GM12878 (cell line): ENCODE results near the gene DTX1. TPM values are rescaled to one million over a fixed set of nuclear protein-coding genes. Genes with fewer than 3 reads are reported as not detected.

Source experiments
- ATAC-seq: fragments of 200-7000 bp; cut with Tn5 transposase; 3 replicates; pipeline ENCODE4 v1.9.1; 2020; ENCODE audit warnings: mild to moderate bottlenecking, moderate library complexity
- BruUV-seq: library from RNA; stranded (reverse); fragments of 400-500 nt; replicated peaks from 2 replicates; lab custom pipeline; 2021; lab: Mats Ljungman, UMichigan
- CTCF ChIA-PET: fragments of 300-600 bp; sonication (Branson Sonifier 250); formaldehyde crosslinking; extraction: SDS; loops from one replicate; lab custom pipeline; 2021; ENCODE audit warnings: inconsistent platforms; lab: Yijun Ruan, JAX
- POLR2A ChIA-PET: fragments of 350-600 bp; formaldehyde crosslinking; extraction: SDS; loops from one replicate; lab custom pipeline; 2021; ENCODE audit warnings: inconsistent platforms; lab: Charles Lee
- RAD21 ChIA-PET: fragments of 300-600 bp; sonication (Branson Sonifier 250); formaldehyde crosslinking; loops from one replicate; lab custom pipeline; 2023; ENCODE audit warnings: antibody characterized with exemption; ENCODE audit not compliant: unreplicated experiment; lab: Charles Lee
- SMC1A ChIA-PET: fragments of 300-600 bp; sonication (Branson Sonifier 250); formaldehyde crosslinking; loops from one replicate; lab custom pipeline; 2023; ENCODE audit not compliant: unreplicated experiment, uncharacterized antibody; lab: Charles Lee
- DNase-seq: peaks from one replicate; pipeline ENCODE4 v3.0.0-alpha.2; 2011; ENCODE audit warnings: low read depth, low spot score
- FAIRE-seq: peaks from 3 replicates; lab custom pipeline; 2011; peaks lifted over from hg19 to GRCh38; lab: Jason Lieb, UNC
- H2AFZ ChIP-seq: 2 replicates; pipeline ENCODE4 v1.6.0; 2011; ENCODE audit warnings: low read depth, low read length, control low read depth; ENCODE audit not compliant: control insufficient read depth
- H3K27ac ChIP-seq: 2 replicates; pipeline ENCODE4 v1.5.1; 2011; ENCODE audit warnings: control low read depth; ENCODE audit not compliant: control insufficient read depth, insufficient read depth
- H3K27me3 ChIP-seq, 2 experiments: replicated peaks in 1 of 2; 2 replicates each; pipeline versions ENCODE4 v1.6.0 to v1.6.1; 2011; ENCODE audit warnings: low read length in 1 of 2; ENCODE audit not compliant: control insufficient read depth in 2 of 2, insufficient read depth in 2 of 2
- H3K36me3 ChIP-seq, 2 experiments: 2 replicates each; pipeline ENCODE4 v1.5.1; 2011; ENCODE audit warnings: low read length in 1 of 2; ENCODE audit not compliant: control insufficient read depth in 2 of 2, insufficient read depth in 2 of 2
- H3K4me1 ChIP-seq: 2 replicates; pipeline ENCODE4 v1.6.1; 2011; ENCODE audit warnings: mild to moderate bottlenecking, low read length, moderate library complexity, mixed read lengths; ENCODE audit not compliant: control insufficient read depth, insufficient read depth
- H3K4me2 ChIP-seq: 2 replicates; pipeline ENCODE4 v1.6.0; 2011; ENCODE audit warnings: control low read depth; ENCODE audit not compliant: control insufficient read depth, insufficient read depth
- H3K4me3 ChIP-seq: fragments of 200-600 bp; sonication (generic); 2 replicates; pipeline ENCODE4 v1.5.1; 2016
- H3K79me2 ChIP-seq: 2 replicates; pipeline ENCODE4 v1.6.0; 2011; ENCODE audit warnings: low read length; ENCODE audit not compliant: control insufficient read depth, insufficient read depth
- H3K9ac ChIP-seq: 2 replicates; pipeline ENCODE4 v1.8.0; 2011; ENCODE audit warnings: low read length, control low read depth, mixed read lengths; ENCODE audit not compliant: control insufficient read depth, insufficient read depth
- H3K9me3 ChIP-seq: replicated peaks from 3 replicates; pipeline ENCODE4 v1.5.1; 2011; ENCODE audit warnings: mild to moderate bottlenecking, low read length; ENCODE audit not compliant: control insufficient read depth, insufficient read depth
- H4K20me1 ChIP-seq: 2 replicates; pipeline ENCODE4 v1.6.0; 2011; ENCODE audit not compliant: control insufficient read depth, insufficient read depth
- EP300 ChIP-seq, 2 experiments: fragments of 150-350 bp in 1 of 2; IDR thresholded peaks; 2 replicates each; pipeline ENCODE4 v1.6.1; 2011 to 2012; ENCODE audit warnings: low read depth in 2 of 2, low read length in 2 of 2, borderline replicate concordance in 1 of 2, improper control_type of control experiment in 1 of 2, inconsistent platforms in 1 of 2; ENCODE audit not compliant: control insufficient read depth in 1 of 2
- RB1 ChIP-seq: fragments of 450-650 bp; formaldehyde crosslinking; IDR thresholded peaks from 2 replicates; pipeline ENCODE4 v1.6.1; 2017; ENCODE audit warnings: mild to moderate bottlenecking, borderline replicate concordance
- WGBS: methylation state at CpG from one replicate; pipeline ENCODE4 v1.1.6; 2016; ENCODE audit warnings: low lambda C conversion rate; ENCODE audit not compliant: insufficient replicate concordance, insufficient coverage; ENCODE audit errors: missing lambda C conversion rate; 5-methylcytosine and 5-hydroxymethylcytosine counted together
- in situ Hi-C: fragments of 300-500 bp; cut with MboI; formaldehyde crosslinking; loops from 9 replicates; pipeline ENCODE4 v1.14.3; 2018; ENCODE audit warnings: mixed read lengths
- intact Hi-C: fragments of 100-400 bp; cut with micrococcal nuclease; formaldehyde crosslinking; loops from one replicate; pipeline ENCODE4 v1.14.2; 2022; ENCODE audit not compliant: unreplicated experiment
- polyA plus RNA-seq, 11 experiments: library from polyadenylated mRNA; depleted of rRNA in 4 of 11; unstranded in 6 of 11; stranded (reverse) in 5 of 11; fragments of >200 nt; fragmentation: Nextera tagmentation in 4 of 11; fragmentation: Illumina TruSeq in 1 of 11; extraction: Ambion mirVana in 4 of 11; extraction: Trizol in 1 of 11; gene quantifications; 1 replicate in 1 of 11; 2 replicates in 10 of 11; pipeline versions ENCODE4 v1.2.1 to v1.2.3, GENCODE V29; 2011 to 2016; ENCODE audit warnings: inconsistent platforms in 2 of 11, missing spikeins in 2 of 11, low read depth in 1 of 11
- total RNA-seq, 4 experiments: library from RNA; depleted of rRNA in 3 of 4; stranded (reverse); fragments of >200 nt in 3 of 4; fragmentation: Illumina TruSeq in 1 of 4; extraction: Trizol in 1 of 4; gene quantifications; 2 replicates each; pipeline versions ENCODE4 v1.2.1 to v1.2.3, GENCODE V29; 2013 to 2021
- TF ChIP-seq, protein P1 (sequence below): fragments of 150-350 bp; IDR thresholded peaks from 2 replicates; pipeline ENCODE4 v1.6.1; 2014; ENCODE audit warnings: mild to moderate bottlenecking, low read depth, low read length
- TF ChIP-seq, protein P2 (sequence below): fragments of 450-650 bp; IDR thresholded peaks from 2 replicates; pipeline ENCODE4 v1.6.1; 2017; ENCODE audit warnings: mild to moderate bottlenecking, moderate library complexity
- TF ChIP-seq, protein P3 (sequence below): IDR thresholded peaks from 2 replicates; pipeline ENCODE4 v1.6.1; 2012; ENCODE audit warnings: improper control_type of control experiment, low read depth, low read length; ENCODE audit not compliant: insufficient replicate concordance
- TF ChIP-seq, protein P4 (sequence below): fragments of 450-650 bp; IDR thresholded peaks from 2 replicates; pipeline ENCODE4 v1.6.1; 2017; ENCODE audit warnings: low read depth, mild to moderate bottlenecking, moderate library complexity

DTX1 gene
- total and polyA plus RNA-seq, 10 of the 15 experiments (the other 5 are each of a cell fraction or from before 2014, with no cell fraction given) = 0.09 to 2.8 (median 0.66) TPM

DNA sequence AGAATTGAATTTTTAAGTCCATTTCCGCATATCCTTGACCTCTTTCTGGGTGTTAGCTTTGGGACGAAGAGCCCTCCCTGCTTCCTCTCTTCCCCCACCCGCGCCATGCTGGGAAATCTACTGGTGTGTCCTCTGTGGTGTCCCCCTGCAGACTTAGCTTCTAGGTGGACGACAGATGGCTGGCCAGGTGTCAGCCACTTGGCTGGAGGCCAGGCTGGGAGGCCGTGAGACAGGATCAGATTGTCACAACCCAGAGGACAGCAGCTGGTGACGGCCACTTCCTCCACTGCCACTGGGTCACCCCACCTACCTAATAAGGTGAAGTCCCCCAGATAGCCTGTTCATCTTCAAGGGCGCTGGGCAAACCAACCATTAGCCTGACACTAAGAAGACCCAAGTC lies 13.3 kb upstream of the DTX1 start:
- intact Hi-C loops = no loop called here
- DNase-seq (no peak), FAIRE-seq (no peak), ATAC-seq (no peak)
- Histone ChIP-seq H2AFZ (no peak overlapping the region), H3K27ac (no peak overlapping the region), H3K4me1 (no peaks in the 10 kb centered on the region), H3K4me2 (no peak overlapping the region), H3K4me3 (no peak overlapping the region), H3K79me2 (no peaks in the 10 kb centered on the region), H3K9me3 (no peaks in the 10 kb centered on the region), H3K36me3 (no peaks in the 10 kb centered on the region), H3K27me3 (no peaks in the 10 kb centered on the region), H3K9ac (no peak overlapping the region), H4K20me1 (no peaks in the 10 kb centered on the region)
- ChIA-PET CTCF (interaction anchor here (0.6 to 1.7 kb wide), 3 partner anchors 49 to 118 kb away, joined by 3 to 6 read pairs (median 4); no protein-coding TSS in a partner anchor), POLR2A (interaction anchor here (1.4 kb wide), 1 partner anchor 135 kb away, joined by 3 read pairs; no protein-coding TSS in a partner anchor), RAD21 (interaction anchor here (1.0 kb wide), 1 partner anchor 50 kb away, joined by 3 read pairs; no protein-coding TSS in a partner anchor), SMC1A (interaction anchor here (1.6 kb wide), 1 partner anchor 66 kb away, joined by 3 read pairs; the partner anchor contains the start of gene OAS2)
- BruUV-seq = no TSS peak
- WGBS = 53% methylated on average over 8 of the region's 8 CpGs
- in situ Hi-C loops = loop anchor here (10.0 kb wide), 1 partner anchor 52 kb away; no protein-coding TSS in a partner anchor
- TF ChIP-seq EP300 (IDR thresholded peaks at IDR 0.05; ENCODE audit: borderline replicate concordance in 1 of 2, control insufficient read depth in 1 of 2, low read depth in 2 of 2, low read length in 2 of 2) (no peak), RB1 (no peak)
- TF ChIP-seq, protein P1, sequence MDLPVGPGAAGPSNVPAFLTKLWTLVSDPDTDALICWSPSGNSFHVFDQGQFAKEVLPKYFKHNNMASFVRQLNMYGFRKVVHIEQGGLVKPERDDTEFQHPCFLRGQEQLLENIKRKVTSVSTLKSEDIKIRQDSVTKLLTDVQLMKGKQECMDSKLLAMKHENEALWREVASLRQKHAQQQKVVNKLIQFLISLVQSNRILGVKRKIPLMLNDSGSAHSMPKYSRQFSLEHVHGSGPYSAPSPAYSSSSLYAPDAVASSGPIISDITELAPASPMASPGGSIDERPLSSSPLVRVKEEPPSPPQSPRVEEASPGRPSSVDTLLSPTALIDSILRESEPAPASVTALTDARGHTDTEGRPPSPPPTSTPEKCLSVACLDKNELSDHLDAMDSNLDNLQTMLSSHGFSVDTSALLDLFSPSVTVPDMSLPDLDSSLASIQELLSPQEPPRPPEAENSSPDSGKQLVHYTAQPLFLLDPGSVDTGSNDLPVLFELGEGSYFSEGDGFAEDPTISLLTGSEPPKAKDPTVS = no peak
- TF ChIP-seq, protein P2, sequence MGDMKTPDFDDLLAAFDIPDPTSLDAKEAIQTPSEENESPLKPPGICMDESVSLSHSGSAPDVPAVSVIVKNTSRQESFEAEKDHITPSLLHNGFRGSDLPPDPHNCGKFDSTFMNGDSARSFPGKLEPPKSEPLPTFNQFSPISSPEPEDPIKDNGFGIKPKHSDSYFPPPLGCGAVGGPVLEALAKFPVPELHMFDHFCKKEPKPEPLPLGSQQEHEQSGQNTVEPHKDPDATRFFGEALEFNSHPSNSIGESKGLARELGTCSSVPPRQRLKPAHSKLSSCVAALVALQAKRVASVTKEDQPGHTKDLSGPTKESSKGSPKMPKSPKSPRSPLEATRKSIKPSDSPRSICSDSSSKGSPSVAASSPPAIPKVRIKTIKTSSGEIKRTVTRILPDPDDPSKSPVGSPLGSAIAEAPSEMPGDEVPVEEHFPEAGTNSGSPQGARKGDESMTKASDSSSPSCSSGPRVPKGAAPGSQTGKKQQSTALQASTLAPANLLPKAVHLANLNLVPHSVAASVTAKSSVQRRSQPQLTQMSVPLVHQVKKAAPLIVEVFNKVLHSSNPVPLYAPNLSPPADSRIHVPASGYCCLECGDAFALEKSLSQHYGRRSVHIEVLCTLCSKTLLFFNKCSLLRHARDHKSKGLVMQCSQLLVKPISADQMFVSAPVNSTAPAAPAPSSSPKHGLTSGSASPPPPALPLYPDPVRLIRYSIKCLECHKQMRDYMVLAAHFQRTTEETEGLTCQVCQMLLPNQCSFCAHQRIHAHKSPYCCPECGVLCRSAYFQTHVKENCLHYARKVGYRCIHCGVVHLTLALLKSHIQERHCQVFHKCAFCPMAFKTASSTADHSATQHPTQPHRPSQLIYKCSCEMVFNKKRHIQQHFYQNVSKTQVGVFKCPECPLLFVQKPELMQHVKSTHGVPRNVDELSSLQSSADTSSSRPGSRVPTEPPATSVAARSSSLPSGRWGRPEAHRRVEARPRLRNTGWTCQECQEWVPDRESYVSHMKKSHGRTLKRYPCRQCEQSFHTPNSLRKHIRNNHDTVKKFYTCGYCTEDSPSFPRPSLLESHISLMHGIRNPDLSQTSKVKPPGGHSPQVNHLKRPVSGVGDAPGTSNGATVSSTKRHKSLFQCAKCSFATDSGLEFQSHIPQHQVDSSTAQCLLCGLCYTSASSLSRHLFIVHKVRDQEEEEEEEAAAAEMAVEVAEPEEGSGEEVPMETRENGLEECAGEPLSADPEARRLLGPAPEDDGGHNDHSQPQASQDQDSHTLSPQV = no peak
- TF ChIP-seq, protein P3, sequence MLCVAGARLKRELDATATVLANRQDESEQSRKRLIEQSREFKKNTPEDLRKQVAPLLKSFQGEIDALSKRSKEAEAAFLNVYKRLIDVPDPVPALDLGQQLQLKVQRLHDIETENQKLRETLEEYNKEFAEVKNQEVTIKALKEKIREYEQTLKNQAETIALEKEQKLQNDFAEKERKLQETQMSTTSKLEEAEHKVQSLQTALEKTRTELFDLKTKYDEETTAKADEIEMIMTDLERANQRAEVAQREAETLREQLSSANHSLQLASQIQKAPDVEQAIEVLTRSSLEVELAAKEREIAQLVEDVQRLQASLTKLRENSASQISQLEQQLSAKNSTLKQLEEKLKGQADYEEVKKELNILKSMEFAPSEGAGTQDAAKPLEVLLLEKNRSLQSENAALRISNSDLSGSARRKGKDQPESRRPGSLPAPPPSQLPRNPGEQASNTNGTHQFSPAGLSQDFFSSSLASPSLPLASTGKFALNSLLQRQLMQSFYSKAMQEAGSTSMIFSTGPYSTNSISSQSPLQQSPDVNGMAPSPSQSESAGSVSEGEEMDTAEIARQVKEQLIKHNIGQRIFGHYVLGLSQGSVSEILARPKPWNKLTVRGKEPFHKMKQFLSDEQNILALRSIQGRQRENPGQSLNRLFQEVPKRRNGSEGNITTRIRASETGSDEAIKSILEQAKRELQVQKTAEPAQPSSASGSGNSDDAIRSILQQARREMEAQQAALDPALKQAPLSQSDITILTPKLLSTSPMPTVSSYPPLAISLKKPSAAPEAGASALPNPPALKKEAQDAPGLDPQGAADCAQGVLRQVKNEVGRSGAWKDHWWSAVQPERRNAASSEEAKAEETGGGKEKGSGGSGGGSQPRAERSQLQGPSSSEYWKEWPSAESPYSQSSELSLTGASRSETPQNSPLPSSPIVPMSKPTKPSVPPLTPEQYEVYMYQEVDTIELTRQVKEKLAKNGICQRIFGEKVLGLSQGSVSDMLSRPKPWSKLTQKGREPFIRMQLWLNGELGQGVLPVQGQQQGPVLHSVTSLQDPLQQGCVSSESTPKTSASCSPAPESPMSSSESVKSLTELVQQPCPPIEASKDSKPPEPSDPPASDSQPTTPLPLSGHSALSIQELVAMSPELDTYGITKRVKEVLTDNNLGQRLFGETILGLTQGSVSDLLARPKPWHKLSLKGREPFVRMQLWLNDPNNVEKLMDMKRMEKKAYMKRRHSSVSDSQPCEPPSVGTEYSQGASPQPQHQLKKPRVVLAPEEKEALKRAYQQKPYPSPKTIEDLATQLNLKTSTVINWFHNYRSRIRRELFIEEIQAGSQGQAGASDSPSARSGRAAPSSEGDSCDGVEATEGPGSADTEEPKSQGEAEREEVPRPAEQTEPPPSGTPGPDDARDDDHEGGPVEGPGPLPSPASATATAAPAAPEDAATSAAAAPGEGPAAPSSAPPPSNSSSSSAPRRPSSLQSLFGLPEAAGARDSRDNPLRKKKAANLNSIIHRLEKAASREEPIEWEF = no peak
- TF ChIP-seq, protein P4, sequence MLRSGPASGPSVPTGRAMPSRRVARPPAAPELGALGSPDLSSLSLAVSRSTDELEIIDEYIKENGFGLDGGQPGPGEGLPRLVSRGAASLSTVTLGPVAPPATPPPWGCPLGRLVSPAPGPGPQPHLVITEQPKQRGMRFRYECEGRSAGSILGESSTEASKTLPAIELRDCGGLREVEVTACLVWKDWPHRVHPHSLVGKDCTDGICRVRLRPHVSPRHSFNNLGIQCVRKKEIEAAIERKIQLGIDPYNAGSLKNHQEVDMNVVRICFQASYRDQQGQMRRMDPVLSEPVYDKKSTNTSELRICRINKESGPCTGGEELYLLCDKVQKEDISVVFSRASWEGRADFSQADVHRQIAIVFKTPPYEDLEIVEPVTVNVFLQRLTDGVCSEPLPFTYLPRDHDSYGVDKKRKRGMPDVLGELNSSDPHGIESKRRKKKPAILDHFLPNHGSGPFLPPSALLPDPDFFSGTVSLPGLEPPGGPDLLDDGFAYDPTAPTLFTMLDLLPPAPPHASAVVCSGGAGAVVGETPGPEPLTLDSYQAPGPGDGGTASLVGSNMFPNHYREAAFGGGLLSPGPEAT = no peak
